GM18526 (cell line): ENCODE data around the gene PTGER4.

ENCODE experiments used
- POLR2A ChIP-seq: IDR thresholded peaks from 3 replicates; pipeline ENCODE4 v1.6.1; 2011; ENCODE audit not compliant: insufficient read length; ENCODE audit errors: extremely low read depth

Gene PTGER4

GRCh38 chr5:40679913-40680681, at the start of gene PTGER4:
PTGER4 (plus strand) TSS chr5:40679915; CDS start chr5:40680994, 1,079 bp downstream.
- TF ChIP-seq POLR2A, result no peak

GRCh38 chr5:40630126-40630525, 49.6 kb upstream of the PTGER4 start:
- TF ChIP-seq POLR2A, result no peak

GRCh38 chr5:40631236-40631635, 48.5 kb upstream of the PTGER4 start:
- no peak for TF ChIP-seq POLR2A

GRCh38 chr5:40634154-40634553, 45.6 kb upstream of the PTGER4 start:
- TF ChIP-seq POLR2A, result no peak

GRCh38 chr5:40634593-40634992, 45.1 kb upstream of the PTGER4 start:
- no peak for TF ChIP-seq POLR2A

GRCh38 chr5:40646266-40646665, 33.4 kb upstream of the PTGER4 start:
- TF ChIP-seq POLR2A, result no peak

GRCh38 chr5:40648150-40648549, 31.6 kb upstream of the PTGER4 start:
- TF ChIP-seq POLR2A, result no peak

- no peak for TF ChIP-seq POLR2A
Measured at GRCh38 chr5:40649463-40650030, 30.2 kb upstream of the PTGER4 start.

- TF ChIP-seq POLR2A, result no peak
Measured at GRCh38 chr5:40651201-40651600, 28.5 kb upstream of the PTGER4 start.

GRCh38 chr5:40652441-40653220, 27.1 kb upstream of the PTGER4 start:
- no peak for TF ChIP-seq POLR2A

- no peak for TF ChIP-seq POLR2A
Measured at GRCh38 chr5:40653221-40654022, 26.3 kb upstream of the PTGER4 start.

GRCh38 chr5:40654377-40654991, 25.2 kb upstream of the PTGER4 start:
- no peak for TF ChIP-seq POLR2A

GRCh38 chr5:40655138-40655537, 24.6 kb upstream of the PTGER4 start:
- TF ChIP-seq POLR2A, result no peak

- no peak for TF ChIP-seq POLR2A
Measured at GRCh38 chr5:40656766-40657165, 22.9 kb upstream of the PTGER4 start.

- no peak for TF ChIP-seq POLR2A
Measured at GRCh38 chr5:40660751-40661150, 19.0 kb upstream of the PTGER4 start.

- TF ChIP-seq POLR2A, result no peak
Measured at GRCh38 chr5:40665635-40666298, 13.9 kb upstream of the PTGER4 start.
